T47D (cell line): ENCODE measurements around the gene UFD1.

ENCODE experiments used
- DNase-seq, 2 experiments: peaks; one replicate each; pipeline versions ENCODE4 v3.0.0 to v3.0.0-alpha.2; 2011 to 2012; ENCODE audit warnings: low read depth in 1 of 2, low spot score in 1 of 2
- JUND ChIP-seq: IDR thresholded peaks from 2 replicates; pipeline ENCODE4 v1.6.1; 2012; ENCODE audit warnings: low read depth
- in situ Hi-C: cut with HindIII; loops from 2 replicates; pipeline ENCODE4 v1.10.0; 2016; ENCODE audit warnings: low sequenced_read_pairs, low pct_unique_long_range_greater_than_20kb

The UFD1 gene

DNA sequence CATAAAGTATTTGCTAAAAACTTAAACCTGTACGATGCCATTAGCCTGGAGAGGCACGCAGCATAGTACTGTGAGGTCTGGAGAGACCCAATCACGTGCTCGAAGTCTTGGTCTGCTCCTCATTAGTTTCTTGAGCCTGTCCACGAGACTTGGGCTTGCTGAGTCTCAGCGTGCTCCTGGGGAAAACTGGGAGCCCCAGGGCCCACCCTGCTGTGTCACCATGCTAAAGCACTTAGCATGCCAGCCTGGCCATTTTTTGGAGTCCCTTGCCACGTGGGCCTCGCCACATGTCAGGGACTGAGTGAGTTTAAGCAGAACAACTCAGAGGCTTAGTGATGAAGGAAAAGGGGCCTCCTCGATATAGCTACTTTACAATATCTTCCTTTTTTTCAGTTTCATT lies 3.3 kb upstream of the UFD1 start:
- in situ Hi-C loops = no loop called here
- TF ChIP-seq JUND = no peak
- DNase-seq = no peak

DNA sequence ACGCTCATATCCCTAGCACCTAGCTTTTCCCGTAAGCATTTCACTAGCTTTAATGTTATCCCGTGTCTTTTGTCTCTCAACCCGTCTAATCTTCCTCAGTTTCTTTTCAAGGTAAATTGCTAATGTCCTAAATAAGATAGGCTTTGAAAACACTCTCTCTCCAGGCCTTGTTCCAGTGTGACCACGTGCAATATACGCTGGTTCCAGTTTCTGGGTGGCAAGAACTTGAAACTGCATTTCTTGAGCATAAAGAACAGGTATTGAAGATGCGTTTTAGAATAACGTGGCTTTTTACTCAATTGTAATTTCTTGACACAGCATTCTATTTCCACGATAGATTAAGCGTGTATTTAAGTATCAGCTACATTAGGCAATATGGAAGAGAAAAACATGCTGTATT lies 1.8 kb upstream of the UFD1 start:
- no peak for DNase-seq
- no peak for TF ChIP-seq JUND
- in situ Hi-C loops = no loop called here

DNA sequence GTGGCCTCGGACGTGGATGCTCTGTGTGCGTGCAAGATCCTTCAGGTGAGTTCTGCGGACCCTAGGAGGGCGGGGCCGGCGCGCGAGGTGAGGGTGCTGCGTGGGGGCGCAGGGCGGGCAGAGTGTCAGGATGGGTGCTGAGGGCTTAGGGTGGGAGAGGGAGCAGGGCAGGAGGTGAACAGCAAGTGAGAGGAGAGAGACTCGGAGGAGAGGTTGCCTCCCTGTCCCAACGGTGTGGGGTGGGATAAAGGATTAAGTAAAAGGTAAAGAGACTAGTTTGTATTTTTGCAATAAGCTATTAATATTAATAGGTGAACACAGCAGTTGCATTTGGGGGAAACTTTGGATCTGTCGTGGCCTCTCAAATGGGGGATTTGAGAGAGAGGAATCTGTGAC lies 1.2 kb upstream of the UFD1 start:
- DNase-seq = no peak
- in situ Hi-C loops = no loop called here
- TF ChIP-seq JUND = no peak

DNA sequence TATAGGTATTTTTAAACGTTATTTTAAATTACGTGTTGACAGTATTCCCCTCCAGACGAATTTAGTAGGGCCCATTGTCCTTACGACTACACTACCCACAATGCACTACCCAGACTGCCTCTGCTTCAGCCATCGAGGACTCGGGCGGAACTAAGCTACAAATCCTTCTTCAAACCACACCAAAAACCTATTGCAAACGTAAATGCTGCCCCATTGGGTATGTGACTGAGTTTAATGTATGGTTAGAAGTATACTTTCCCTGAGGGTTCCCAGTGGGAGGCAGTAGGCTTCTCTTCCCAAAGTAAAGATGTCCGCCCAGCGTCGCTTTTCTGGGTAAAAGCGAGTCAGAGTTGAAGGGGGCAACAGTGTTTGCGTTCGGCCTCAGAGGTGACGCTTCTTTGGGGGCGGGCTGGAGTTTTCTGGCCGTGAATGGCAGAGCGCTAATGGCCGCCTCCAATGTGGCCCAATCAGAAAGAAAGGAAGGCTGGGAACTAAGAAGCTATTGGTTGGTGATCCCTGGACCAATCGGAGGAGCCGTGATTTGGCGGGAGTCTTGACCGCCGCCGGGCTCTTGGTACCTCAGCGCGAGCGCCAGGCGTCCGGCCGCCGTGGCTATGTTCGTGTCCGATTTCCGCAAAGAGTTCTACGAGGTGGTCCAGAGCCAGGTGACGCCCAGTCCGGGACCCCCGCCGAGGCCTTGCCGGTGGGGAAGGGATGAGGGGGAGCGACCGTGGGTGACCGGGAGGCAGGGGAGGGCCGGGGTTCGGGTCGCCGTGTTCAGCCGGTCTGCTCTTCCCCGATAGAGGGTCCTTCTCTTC lies 571 bp upstream of the UFD1 start, which contains the start of gene CDC45:
CDC45 (plus strand) TSS at position 566 of the 818 bp plus-strand sequence; CDS start at position 615, 49 bp downstream.
- in situ Hi-C loops = no loop called here

DNA sequence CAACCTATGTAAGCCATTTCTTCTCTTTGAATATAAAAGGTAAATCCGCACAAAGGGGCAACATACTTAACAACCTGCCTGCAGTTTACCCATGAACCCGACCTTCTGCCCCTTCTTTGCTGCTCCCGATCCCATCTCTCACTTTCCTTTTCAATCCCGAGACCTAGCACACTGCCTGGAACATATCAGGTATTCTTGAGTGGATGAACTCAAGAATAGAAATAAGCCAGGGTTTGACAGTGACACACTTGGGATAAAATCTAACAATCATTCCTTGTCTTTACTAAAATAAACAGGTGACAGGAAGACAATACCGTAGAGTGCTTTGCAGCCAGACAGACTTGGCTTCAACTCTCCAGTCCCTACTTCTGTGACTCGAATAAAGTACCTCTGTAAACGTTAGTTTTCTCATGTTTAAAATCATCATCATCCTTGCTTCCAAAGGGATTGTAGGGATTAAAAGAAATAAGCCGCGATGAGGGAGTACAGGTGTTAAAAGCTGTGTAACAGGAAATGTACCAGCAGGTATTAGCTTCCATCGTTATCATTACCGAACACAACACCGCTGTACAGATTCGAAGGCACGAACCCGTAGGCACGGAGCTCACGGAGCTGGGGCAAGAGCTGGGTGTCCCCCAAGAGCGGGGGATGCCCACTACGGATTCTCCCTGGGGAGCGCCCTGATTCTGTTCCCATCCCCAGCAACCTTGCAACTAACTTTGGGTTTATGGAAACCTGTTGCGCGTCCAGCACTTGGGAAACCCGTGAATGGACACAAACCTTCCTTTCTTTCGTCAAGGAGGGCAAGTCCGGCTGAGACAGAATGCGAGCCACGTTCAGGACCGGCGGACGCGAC lies 720 bp downstream of the UFD1 start:
- TF ChIP-seq JUND = no peak
- DNase-seq = no peak
- in situ Hi-C loops = no loop called here

More for the DNA sequence above, 571 bp upstream of the UFD1 start, which contains the start of gene CDC45:
- no peak for TF ChIP-seq JUND
- DNase-seq = peak; percentile 93 to 97

DNA sequence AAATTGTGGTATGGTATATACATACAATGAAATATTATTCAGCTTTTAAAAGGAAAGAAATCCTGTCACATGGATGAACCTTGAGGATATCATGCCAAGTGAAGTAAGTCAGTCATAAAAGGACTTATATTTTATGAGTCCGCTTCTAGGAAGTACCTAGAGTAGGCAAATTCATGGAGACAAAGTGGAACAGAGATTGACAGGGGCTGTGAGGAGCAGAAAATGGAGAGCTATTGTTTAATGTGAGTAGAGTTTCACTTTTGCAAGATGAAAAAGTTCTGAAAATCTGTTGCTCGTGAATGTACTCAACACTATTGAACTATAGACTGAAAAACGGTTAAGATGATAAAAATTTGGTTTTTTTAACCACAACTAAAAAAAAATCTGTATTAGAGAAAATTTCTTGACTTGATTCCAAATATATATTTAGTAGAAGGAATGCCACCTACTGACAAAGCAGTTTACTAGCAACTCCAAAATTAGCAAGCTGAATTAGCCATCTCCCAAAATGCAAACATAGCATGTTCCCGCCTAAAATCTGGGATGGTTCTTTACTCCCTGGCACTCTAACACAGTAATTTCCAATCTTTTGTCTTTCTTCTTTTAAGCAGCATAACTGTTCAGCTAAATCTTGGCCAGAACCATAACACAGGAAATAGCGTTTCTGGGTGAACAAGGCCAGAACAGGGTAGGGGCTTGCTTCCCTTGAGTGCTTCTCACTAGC lies 1.5 kb downstream of the UFD1 start:
- no peak for TF ChIP-seq JUND
- no peak for DNase-seq
- in situ Hi-C loops = no loop called here

DNA sequence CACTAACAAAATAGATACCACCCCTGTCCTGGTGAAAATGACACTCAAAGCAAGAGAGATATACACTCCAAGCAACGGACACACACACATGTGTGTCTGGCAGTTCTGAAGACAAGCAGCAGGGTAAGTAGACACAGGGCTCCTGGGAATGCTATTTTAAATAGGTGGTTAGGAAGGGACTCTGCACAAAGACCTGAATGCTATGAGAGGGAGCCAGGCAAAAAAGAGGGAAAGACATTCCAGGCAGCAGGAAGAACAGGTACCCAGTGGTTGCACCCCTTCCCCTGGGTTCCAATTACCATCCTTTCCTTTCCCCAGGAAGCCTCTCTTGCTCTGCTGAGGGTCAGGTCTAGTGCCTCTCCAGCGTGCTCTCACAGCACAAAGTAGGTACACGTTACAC lies 3.0 kb downstream of the UFD1 start:
- in situ Hi-C loops = no loop called here
- no peak for DNase-seq
- TF ChIP-seq JUND = no peak

DNA sequence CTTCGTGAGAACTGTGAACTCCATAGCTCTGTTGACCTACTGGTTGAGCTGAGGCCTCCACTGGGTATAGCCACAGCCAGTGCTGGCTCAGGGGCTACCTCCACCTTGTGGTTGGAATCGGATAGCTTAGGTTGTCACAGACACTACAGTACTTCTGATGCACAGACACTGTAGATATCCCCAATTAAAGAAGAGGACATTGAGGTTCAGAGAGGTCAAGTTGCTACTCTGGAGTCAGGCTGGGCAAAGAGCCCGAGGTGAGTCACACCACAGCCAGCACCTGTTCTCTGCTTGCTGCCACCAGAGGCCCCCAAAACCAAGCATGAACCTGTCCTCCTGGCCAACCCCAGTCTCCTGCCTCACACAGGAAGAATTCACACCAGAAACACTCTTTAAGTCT lies 5.4 kb downstream of the UFD1 start:
- in situ Hi-C loops = no loop called here
- peak in 1 of 2 experiments; percentile 16 for DNase-seq
- TF ChIP-seq JUND = no peak

DNA sequence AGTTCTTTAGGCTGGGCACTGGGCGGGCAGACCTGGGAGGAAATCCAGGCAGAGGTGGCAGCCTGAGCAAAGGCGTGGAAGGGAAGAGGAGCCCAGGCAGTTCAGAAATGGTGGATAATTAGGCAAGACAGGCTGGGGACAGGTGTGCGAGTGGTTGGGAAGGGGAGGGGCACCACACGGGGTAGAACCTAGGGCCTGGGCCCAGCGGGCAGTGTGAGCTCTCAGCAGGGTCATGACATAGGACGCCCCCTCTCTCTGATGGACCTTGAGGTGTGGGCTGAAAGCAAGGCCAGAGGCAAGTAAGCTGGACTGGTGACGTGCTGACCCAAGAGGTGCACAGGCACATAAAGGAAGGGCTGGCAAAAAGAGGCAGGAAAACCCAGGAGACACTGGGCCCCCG lies 6.8 kb downstream of the UFD1 start:
- TF ChIP-seq JUND = no peak
- in situ Hi-C loops = no loop called here

DNA sequence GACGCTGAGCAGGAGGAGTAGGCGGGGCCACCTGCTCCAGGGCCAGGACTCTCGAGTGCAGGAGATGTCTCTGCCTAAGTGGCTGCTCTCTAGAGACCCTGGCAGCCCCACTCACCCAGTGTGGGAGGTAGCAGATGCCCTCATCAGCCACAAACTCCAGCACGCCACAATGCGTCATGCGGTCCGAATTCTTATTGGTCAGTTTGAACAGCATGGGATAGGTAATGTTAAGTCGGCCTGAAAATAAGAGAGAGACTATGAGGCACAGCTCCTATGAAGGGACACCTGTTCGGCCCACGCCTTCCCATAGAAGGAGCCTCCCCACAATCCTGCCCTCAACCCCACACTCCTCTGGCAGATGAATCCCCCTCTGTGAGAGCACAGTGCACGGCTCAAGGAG lies 7.4 kb downstream of the UFD1 start:
- in situ Hi-C loops = no loop called here
- TF ChIP-seq JUND = no peak
- DNase-seq = no peak

More for the DNA sequence above, 6.8 kb downstream of the UFD1 start:
- DNase-seq = no peak

DNA sequence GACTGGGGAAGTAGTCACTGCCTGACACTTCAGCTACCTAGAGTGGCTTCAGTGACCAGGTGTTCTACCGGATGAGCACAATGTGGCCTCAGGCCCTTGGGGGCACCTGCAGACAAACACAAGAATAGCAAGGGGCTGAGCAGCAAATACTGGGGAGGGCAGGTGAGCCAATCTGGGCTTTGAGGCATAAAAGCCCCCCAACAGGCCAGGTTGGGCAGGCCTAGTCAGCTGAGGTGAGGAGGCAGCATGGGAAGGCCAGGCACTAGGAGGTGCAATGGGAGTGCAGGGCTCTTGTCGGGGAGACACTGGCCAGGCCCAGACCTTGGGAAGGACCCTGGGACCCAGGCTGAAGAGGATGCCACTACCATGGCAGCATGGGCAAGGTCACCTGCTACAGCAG lies 9.0 kb downstream of the UFD1 start:
- in situ Hi-C loops = no loop called here
- no peak for TF ChIP-seq JUND
- DNase-seq = no peak

DNA sequence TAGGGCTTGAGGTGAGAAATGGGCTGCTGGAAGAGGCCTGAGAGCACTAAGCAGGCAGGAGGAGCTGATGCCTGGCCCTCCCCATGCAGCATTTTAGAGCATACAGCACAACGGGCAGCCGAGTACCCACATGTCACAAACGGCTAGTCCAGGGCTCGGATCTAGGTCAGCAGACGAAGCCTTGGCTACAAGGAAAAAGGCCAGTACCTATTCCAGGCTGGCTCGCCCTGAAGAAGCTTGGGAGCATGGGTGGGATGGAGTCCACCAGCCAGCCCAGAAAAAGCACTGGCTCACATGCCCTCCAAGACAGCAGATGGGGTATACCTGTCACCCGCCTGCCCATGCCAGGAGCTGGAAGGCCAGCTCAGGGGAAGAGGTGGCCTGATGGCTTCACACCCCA lies 9.6 kb downstream of the UFD1 start:
- in situ Hi-C loops = no loop called here
- DNase-seq = no peak
- no peak for TF ChIP-seq JUND
